ENCODE results near the gene OR6C2.
"Not testable (repeated sequence)": the region's sequence is repeated elsewhere in the genome, so short reads cannot be mapped to it uniquely, and the experiment has no call there.

DNA sequence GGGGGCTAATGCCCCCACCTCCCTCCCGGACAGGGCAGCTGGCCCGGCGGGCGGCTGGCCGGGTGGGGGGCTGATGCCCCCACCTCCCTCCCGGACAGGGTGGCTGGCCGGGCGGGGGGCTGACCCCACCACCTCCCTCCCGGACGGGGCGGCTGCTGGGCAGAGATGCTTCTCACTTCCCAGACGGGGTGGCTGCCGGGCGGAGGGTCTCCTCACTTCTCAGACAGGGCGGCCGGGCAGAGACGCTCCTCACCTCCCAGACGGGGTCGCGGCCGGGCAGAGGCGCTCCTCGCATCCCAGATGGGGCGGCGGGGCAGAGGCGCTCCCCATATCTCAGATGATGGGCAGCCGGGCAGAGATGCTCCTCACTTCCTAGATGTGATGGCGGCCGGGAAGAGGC is 35.3 kb downstream of the OR6C2 start:
- TF ChIP-seq, protein P1, sequence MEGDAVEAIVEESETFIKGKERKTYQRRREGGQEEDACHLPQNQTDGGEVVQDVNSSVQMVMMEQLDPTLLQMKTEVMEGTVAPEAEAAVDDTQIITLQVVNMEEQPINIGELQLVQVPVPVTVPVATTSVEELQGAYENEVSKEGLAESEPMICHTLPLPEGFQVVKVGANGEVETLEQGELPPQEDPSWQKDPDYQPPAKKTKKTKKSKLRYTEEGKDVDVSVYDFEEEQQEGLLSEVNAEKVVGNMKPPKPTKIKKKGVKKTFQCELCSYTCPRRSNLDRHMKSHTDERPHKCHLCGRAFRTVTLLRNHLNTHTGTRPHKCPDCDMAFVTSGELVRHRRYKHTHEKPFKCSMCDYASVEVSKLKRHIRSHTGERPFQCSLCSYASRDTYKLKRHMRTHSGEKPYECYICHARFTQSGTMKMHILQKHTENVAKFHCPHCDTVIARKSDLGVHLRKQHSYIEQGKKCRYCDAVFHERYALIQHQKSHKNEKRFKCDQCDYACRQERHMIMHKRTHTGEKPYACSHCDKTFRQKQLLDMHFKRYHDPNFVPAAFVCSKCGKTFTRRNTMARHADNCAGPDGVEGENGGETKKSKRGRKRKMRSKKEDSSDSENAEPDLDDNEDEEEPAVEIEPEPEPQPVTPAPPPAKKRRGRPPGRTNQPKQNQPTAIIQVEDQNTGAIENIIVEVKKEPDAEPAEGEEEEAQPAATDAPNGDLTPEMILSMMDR (conservative IDR thresholded peaks at IDR 0.05 in 1 of 2, IDR thresholded peaks at IDR 0.05 in 1 of 2; ENCODE audit: extremely low read depth in 1 of 2, insufficient read depth in 1 of 2, low read depth in 1 of 2, low read length in 2 of 2) = not testable (repeated sequence)
- not testable (repeated sequence) for TF ChIP-seq EZH2 (IDR thresholded peaks at IDR 0.05; ENCODE audit: borderline replicate concordance, low read length)
